ENCODE data around the gene MEGF10.
"Not testable (repeated sequence)": the region's sequence is repeated elsewhere in the genome, so short reads cannot be mapped to it uniquely, and the experiment has no call there.

MEGF10 gene

GRCh38 chr5:127306647-127307046, 16.1 kb downstream of the MEGF10 start:
- no peak overlapping the region for H3K4me2 ChIP-seq (ENCODE audit: insufficient read depth, low read length)
- no peaks in the 10 kb centered on the region for H3K27me3 ChIP-seq (ENCODE audit: insufficient read depth, low read length, poor library complexity)
- ATAC-seq (ENCODE audit: insufficient read depth, low read depth): no peak
- DNase-seq: no peak
- H4K20me1 ChIP-seq (ENCODE audit: insufficient read depth, low read length): no peaks in the 10 kb centered on the region
- H3K4me1 ChIP-seq (ENCODE audit: insufficient read depth, low read length): no peaks in the 10 kb centered on the region
- H3K79me2 ChIP-seq (ENCODE audit: insufficient read depth, low read length): no peaks in the 10 kb centered on the region
- TF ChIP-seq EZH2 (IDR thresholded peaks at IDR 0.05; ENCODE audit: borderline replicate concordance, low read depth, low read length, severe bottlenecking): no peak
- no peak for TF ChIP-seq CTCF (IDR thresholded peaks at IDR 0.05; ENCODE audit: borderline replicate concordance, extremely low read depth, low read length, poor library complexity, severe bottlenecking)
- H3K36me3 ChIP-seq (ENCODE audit: insufficient read depth, low read length): no peaks in the 10 kb centered on the region
- no peak overlapping the region for H3K9ac ChIP-seq (ENCODE audit: low read depth, low read length)
- H3K27ac ChIP-seq (ENCODE audit: low read length): no peak overlapping the region
- no peaks in the 10 kb centered on the region for H3K9me3 ChIP-seq (ENCODE audit: insufficient read depth, low read length, severe bottlenecking)
- no peak overlapping the region for H3K4me3 ChIP-seq (ENCODE audit: low read depth in 1 of 2, low read length in 2 of 2)
- no peak overlapping the region for H2AFZ ChIP-seq (ENCODE audit: low read depth, low read length)

- TF ChIP-seq EZH2 (IDR thresholded peaks at IDR 0.05; ENCODE audit: borderline replicate concordance, low read depth, low read length, severe bottlenecking) (no peak), CTCF (IDR thresholded peaks at IDR 0.05; ENCODE audit: borderline replicate concordance, extremely low read depth, low read length, poor library complexity, severe bottlenecking) (no peak)
These were observed 17.3 kb downstream of the MEGF10 start for GRCh38 chr5:127307868-127308267.

GRCh38 chr5:127308325-127308724, 17.7 kb downstream of the MEGF10 start:
- not testable (repeated sequence) for H3K4me2 ChIP-seq (ENCODE audit: insufficient read depth, low read length); H3K27ac ChIP-seq (ENCODE audit: low read length); H3K27me3 ChIP-seq (ENCODE audit: insufficient read depth, low read length, poor library complexity); H3K9me3 ChIP-seq (ENCODE audit: insufficient read depth, low read length, severe bottlenecking); H3K4me3 ChIP-seq (ENCODE audit: low read depth in 1 of 2, low read length in 2 of 2); DNase-seq; H3K36me3 ChIP-seq (ENCODE audit: insufficient read depth, low read length); ATAC-seq (ENCODE audit: insufficient read depth, low read depth); H4K20me1 ChIP-seq (ENCODE audit: insufficient read depth, low read length); H3K79me2 ChIP-seq (ENCODE audit: insufficient read depth, low read length); H2AFZ ChIP-seq (ENCODE audit: low read depth, low read length); H3K9ac ChIP-seq (ENCODE audit: low read depth, low read length); H3K4me1 ChIP-seq (ENCODE audit: insufficient read depth, low read length)

More at GRCh38 chr5:127307868-127308267, 17.3 kb downstream of the MEGF10 start:
- Histone ChIP-seq H3K9me3 (ENCODE audit: insufficient read depth, low read length, severe bottlenecking) (no peaks in the 10 kb centered on the region), H2AFZ (ENCODE audit: low read depth, low read length) (no peak overlapping the region), H3K9ac (ENCODE audit: low read depth, low read length) (no peak overlapping the region), H3K27me3 (ENCODE audit: insufficient read depth, low read length, poor library complexity) (peaks cover 4% of the 10 kb centered on the region), H4K20me1 (ENCODE audit: insufficient read depth, low read length) (no peaks in the 10 kb centered on the region), H3K79me2 (ENCODE audit: insufficient read depth, low read length) (no peaks in the 10 kb centered on the region), H3K4me1 (ENCODE audit: insufficient read depth, low read length) (no peaks in the 10 kb centered on the region), H3K36me3 (ENCODE audit: insufficient read depth, low read length) (no peaks in the 10 kb centered on the region), H3K4me2 (ENCODE audit: insufficient read depth, low read length) (no peak overlapping the region), H3K4me3 (ENCODE audit: low read depth in 1 of 2, low read length in 2 of 2) (no peak overlapping the region), H3K27ac (ENCODE audit: low read length) (no peak overlapping the region)
- DNase-seq (no peak), ATAC-seq (ENCODE audit: insufficient read depth, low read depth) (no peak)

- H2AFZ ChIP-seq (ENCODE audit: low read depth, low read length): no peak overlapping the region
These were observed 18.3 kb downstream of the MEGF10 start for GRCh38 chr5:127308945-127309344.

More at GRCh38 chr5:127308945-127309344, 18.3 kb downstream of the MEGF10 start:
- H3K79me2 ChIP-seq (ENCODE audit: insufficient read depth, low read length): no peaks in the 10 kb centered on the region
- TF ChIP-seq CTCF (IDR thresholded peaks at IDR 0.05; ENCODE audit: borderline replicate concordance, extremely low read depth, low read length, poor library complexity, severe bottlenecking) (no peak), EZH2 (IDR thresholded peaks at IDR 0.05; ENCODE audit: borderline replicate concordance, low read depth, low read length, severe bottlenecking) (no peak)
- no peaks in the 10 kb centered on the region for H3K4me1 ChIP-seq (ENCODE audit: insufficient read depth, low read length)
- no peak overlapping the region for H3K9ac ChIP-seq (ENCODE audit: low read depth, low read length)
- no peak for ATAC-seq (ENCODE audit: insufficient read depth, low read depth)
- H3K9me3 ChIP-seq (ENCODE audit: insufficient read depth, low read length, severe bottlenecking): no peaks in the 10 kb centered on the region
- no peaks in the 10 kb centered on the region for H4K20me1 ChIP-seq (ENCODE audit: insufficient read depth, low read length)
- H3K4me3 ChIP-seq (ENCODE audit: low read depth in 1 of 2, low read length in 2 of 2): no peak overlapping the region
- H3K27ac ChIP-seq (ENCODE audit: low read length): no peak overlapping the region
- DNase-seq: no peak
- H3K27me3 ChIP-seq (ENCODE audit: insufficient read depth, low read length, poor library complexity): peaks cover 4% of the 10 kb centered on the region
- no peak overlapping the region for H3K4me2 ChIP-seq (ENCODE audit: insufficient read depth, low read length)
- no peaks in the 10 kb centered on the region for H3K36me3 ChIP-seq (ENCODE audit: insufficient read depth, low read length)
